GM12873 (cell line): ENCODE data around the gene VSTM4.

ENCODE experiments used
- CTCF ChIP-seq: IDR thresholded peaks from 2 replicates; pipeline ENCODE4 v1.5.1; 2012; ENCODE audit warnings: low read depth, mild to moderate bottlenecking, moderate library complexity, low read length, control low read depth; ENCODE audit not compliant: insufficient read depth; ENCODE audit errors: missing control alignments

VSTM4 gene

DNA sequence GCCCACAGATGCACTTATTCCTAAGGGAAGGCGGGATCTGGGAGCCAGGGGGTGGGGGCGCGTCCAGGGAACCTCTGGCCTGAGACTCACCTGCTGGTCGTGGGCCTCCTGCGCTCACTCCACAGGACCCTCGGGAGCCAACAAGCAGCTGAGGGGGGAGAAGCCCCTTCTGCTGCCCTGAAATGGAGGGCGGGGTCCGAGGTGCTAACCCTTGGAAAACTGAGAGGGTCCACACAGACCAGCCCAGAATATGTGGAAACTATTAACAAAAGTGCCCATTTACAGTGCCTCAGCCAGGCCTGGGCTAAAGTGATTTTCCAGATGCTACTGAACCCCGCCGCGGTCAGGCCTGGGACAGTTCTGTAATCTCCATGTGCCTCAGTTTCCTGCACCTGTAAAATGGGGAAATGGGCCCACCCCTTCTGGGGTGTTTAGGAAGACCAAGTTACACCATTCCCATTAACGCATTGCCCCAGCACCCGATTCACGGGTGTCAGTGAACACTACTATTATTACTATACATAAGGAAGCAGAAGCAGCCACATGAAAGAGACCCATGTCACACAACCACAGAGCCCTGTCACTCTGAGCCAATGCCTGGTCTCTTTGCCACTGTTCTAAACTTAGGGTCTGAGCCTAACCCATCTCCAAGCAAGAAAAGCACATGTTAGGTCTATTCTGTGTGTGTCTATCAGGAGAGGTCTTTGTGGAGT lies 630 bp upstream of the VSTM4 start:
- no peak for TF ChIP-seq CTCF

- no peak for TF ChIP-seq CTCF
These were observed 656 bp downstream of the VSTM4 start for GRCh38 chr10:49114718-49115014.

DNA sequence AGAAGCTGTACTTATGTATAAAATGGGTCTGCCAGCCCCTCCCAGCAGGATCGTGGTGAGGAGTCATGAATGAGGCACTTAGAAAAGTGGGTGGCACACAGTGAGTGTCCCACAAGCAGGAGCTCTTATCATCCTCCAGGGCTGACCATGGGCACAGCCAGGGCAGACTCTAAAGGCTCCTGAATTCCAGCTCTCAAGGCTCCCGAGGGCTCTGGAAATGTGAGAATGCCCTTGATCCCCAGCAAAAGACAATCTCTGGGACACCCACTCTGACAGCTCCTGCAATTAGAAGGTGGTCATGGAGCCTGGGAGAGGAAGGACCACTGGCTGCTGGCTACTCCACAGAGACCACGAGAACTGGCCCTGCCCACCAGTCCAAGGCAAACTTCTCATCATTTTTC lies 1.6 kb downstream of the VSTM4 start:
- no peak for TF ChIP-seq CTCF

- TF ChIP-seq CTCF: no peak
These were observed 2.5 kb downstream of the VSTM4 start for GRCh38 chr10:49112851-49113250.

GRCh38 chr10:49112098-49112497 lies 3.2 kb downstream of the VSTM4 start:
- TF ChIP-seq CTCF: no peak

GRCh38 chr10:49111320-49111698 lies 4.0 kb downstream of the VSTM4 start:
- TF ChIP-seq CTCF: no peak

DNA sequence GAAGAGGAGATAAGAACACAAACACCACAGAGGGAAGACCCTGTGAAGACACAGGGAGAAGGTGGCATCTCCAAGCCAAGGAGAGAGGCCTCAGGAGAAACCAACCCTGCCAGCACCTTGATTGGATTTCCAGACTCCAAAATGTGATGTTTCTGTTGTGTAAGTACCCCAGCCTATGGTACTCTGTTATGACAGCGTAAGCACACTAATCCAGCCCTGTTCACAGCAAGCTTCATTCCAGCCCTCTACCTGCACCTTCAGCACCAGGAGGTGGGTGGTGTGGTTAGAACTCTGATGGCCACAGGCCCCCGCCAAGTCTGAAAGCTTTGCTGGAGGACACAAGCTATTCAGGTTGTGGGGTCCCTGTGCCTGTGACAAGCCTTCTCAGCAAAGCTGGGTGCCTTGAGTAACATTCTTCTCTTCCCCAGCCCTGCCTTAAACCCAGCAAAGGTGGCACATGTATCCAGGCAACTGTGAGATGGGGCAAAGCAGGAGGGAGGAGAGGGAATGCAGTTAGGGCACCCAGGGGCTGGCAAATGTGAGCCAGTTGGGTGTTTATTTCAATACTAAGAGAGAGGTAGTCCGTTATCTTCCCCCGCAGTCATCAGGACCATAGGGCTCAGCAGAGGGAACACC lies 4.5 kb downstream of the VSTM4 start:
- no peak for TF ChIP-seq CTCF
